ENCODE data around the gene RBMS1. TPM values are rescaled to one million over a fixed set of nuclear protein-coding genes. Genes with fewer than 3 reads are reported as not detected.
A peak's percentile ranks its signal among the peaks of the same experiment; 100 is the strongest.

RBMS1 gene
- total RNA-seq, 1 donor from 2014 or later = 148 TPM

GRCh38 chr2:160407393-160408172, 86.0 kb downstream of the RBMS1 start:
- Histone ChIP-seq H2AFZ (ENCODE audit: low read depth, low read length) (peak overlapping the region; percentile 24), H3K9ac (ENCODE audit: low read length) (peak overlapping the region; percentile 90), H3K27ac (ENCODE audit: low read depth, low read length) (peak overlapping the region; percentile 85), H3K27me3 (ENCODE audit: insufficient read depth, low read length) (no peaks in the 10 kb centered on the region), H4K20me1 (ENCODE audit: insufficient read depth, low read length) (peaks cover 50% of the 10 kb centered on the region), H3K9me3 (ENCODE audit: insufficient read depth, low read depth, low read length) (no peaks in the 10 kb centered on the region), H3K4me2 (ENCODE audit: low read length) (peak overlapping the region; percentile 93), H3K79me2 (ENCODE audit: insufficient read depth, low read length) (peaks cover 78% of the 10 kb centered on the region), H3K4me3 (ENCODE audit: insufficient read depth, low read depth, low read length) (peak overlapping the region; percentile 76), H3K36me3 (ENCODE audit: insufficient read depth, low read length) (no peaks in the 10 kb centered on the region), H3K4me1 (ENCODE audit: insufficient read depth, low read length) (peaks cover 48% of the 10 kb centered on the region)
- H3K36me3 Mint-ChIP-seq (ENCODE audit: low read depth, unreplicated experiment) = peaks cover 1% of the 10 kb centered on the region
- H3K27me3 Mint-ChIP-seq (ENCODE audit: low read depth, unreplicated experiment) = no peaks in the 10 kb centered on the region
- DNase-seq (ENCODE audit: low read depth) (peak; percentile 57), FAIRE-seq (no peak)
- H3K9me3 Mint-ChIP-seq (ENCODE audit: unreplicated experiment) = no peaks in the 10 kb centered on the region
- no peak for TF ChIP-seq EZH2 (IDR thresholded peaks at IDR 0.05; ENCODE audit: insufficient read depth, low read length)
- no peak for TF ChIP-seq CTCF (IDR thresholded peaks at IDR 0.05; ENCODE audit: insufficient read depth, low read depth, low read length)
- peak overlapping the region; percentile 96 for H3K27ac Mint-ChIP-seq (ENCODE audit: unreplicated experiment)
- H3K4me3 Mint-ChIP-seq (ENCODE audit: unreplicated experiment) = peak overlapping the region; percentile 96
- peaks cover 57% of the 10 kb centered on the region for H3K4me1 Mint-ChIP-seq (ENCODE audit: low read depth, unreplicated experiment)

GRCh38 chr2:160406591-160407392, 86.8 kb downstream of the RBMS1 start:
- H3K27me3 Mint-ChIP-seq (ENCODE audit: low read depth, unreplicated experiment) = no peaks in the 10 kb centered on the region
- H3K9me3 ChIP-seq (ENCODE audit: insufficient read depth, low read depth, low read length) = no peaks in the 10 kb centered on the region
- H3K36me3 Mint-ChIP-seq (ENCODE audit: low read depth, unreplicated experiment) = peaks cover 1% of the 10 kb centered on the region
- no peak overlapping the region for H2AFZ ChIP-seq (ENCODE audit: low read depth, low read length)
- peaks cover 48% of the 10 kb centered on the region for H3K4me1 ChIP-seq (ENCODE audit: insufficient read depth, low read length)
- H3K27ac Mint-ChIP-seq (ENCODE audit: unreplicated experiment) = peak overlapping the region; percentile 97
- peak overlapping the region; percentile 96 for H3K4me3 Mint-ChIP-seq (ENCODE audit: unreplicated experiment)
- H3K36me3 ChIP-seq (ENCODE audit: insufficient read depth, low read length) = no peaks in the 10 kb centered on the region
- H3K27me3 ChIP-seq (ENCODE audit: insufficient read depth, low read length) = no peaks in the 10 kb centered on the region
- H3K4me2 ChIP-seq (ENCODE audit: low read length) = peak overlapping the region; percentile 93
- peak; percentile 39 for FAIRE-seq
- peak overlapping the region; percentile 85 for H3K27ac ChIP-seq (ENCODE audit: low read depth, low read length)
- H3K4me3 ChIP-seq (ENCODE audit: insufficient read depth, low read depth, low read length) = peak overlapping the region; percentile 76
- no peaks in the 10 kb centered on the region for H3K9me3 Mint-ChIP-seq (ENCODE audit: unreplicated experiment)
- no peak for TF ChIP-seq CTCF (IDR thresholded peaks at IDR 0.05; ENCODE audit: insufficient read depth, low read depth, low read length)
- no peak for TF ChIP-seq EZH2 (IDR thresholded peaks at IDR 0.05; ENCODE audit: insufficient read depth, low read length)
- DNase-seq (ENCODE audit: low read depth) = peak; percentile 84
- H3K9ac ChIP-seq (ENCODE audit: low read length) = peak overlapping the region; percentile 90
- peaks cover 57% of the 10 kb centered on the region for H3K4me1 Mint-ChIP-seq (ENCODE audit: low read depth, unreplicated experiment)
- H4K20me1 ChIP-seq (ENCODE audit: insufficient read depth, low read length) = peaks cover 53% of the 10 kb centered on the region
- peaks cover 81% of the 10 kb centered on the region for H3K79me2 ChIP-seq (ENCODE audit: insufficient read depth, low read length)
